Uterus (tissue), 2 donors: Measurements from ENCODE around the gene SPDEF.

Source experiments
- CTCF ChIP-seq, 4 experiments: fragments of 200-600 bp in 2 of 4; fragments of 450-650 bp in 2 of 4; sonication (generic) in 2 of 4; IDR thresholded peaks; one replicate each; pipeline ENCODE4 v1.5.1; 2016 to 2019; ENCODE audit warnings: antibody characterized with exemption in 4 of 4, mild to moderate bottlenecking in 2 of 4, moderate library complexity in 1 of 4
- POLR2A ChIP-seq, 2 donors: fragments of 450-650 bp; IDR thresholded peaks; one replicate each; pipeline ENCODE4 v1.6.1; 2016; ENCODE audit warnings: antibody characterized with exemption in 2 of 2, mild to moderate bottlenecking in 1 of 2, moderate library complexity in 1 of 2

GRCh38 chr6:34535199-34535598 lies 20.9 kb downstream of the SPDEF start:
- TF ChIP-seq CTCF (IDR thresholded peaks at IDR 0.05) (no peak), POLR2A (IDR thresholded peaks at IDR 0.05) (no peak)
